Immature natural killer cell (primary cell): ENCODE measurements around the gene OR5K1. TPM values are rescaled to one million over a fixed set of nuclear protein-coding genes. Genes with fewer than 3 reads are reported as not detected.
A peak's percentile ranks its signal among the peaks of the same experiment; 100 is the strongest.

Source experiments
- DNase-seq, 3 donors: peaks; one replicate each; pipeline ENCODE4 v3.0.0; 2022; ENCODE audit warnings: mixed read lengths in 1 of 3
- H3K27ac Mint-ChIP-seq, 6 donors: one replicate each; pipeline ENCODE4 v1.8.0; 2020; ENCODE audit warnings: mixed read lengths in 6 of 6, mild to moderate bottlenecking in 5 of 6, inconsistent platforms in 4 of 6, moderate library complexity in 3 of 6
- H3K27me3 Mint-ChIP-seq, 3 donors: one replicate each; pipeline ENCODE4 v1.8.0; 2020 to 2021; ENCODE audit warnings: low read depth in 3 of 3, mild to moderate bottlenecking in 3 of 3, mixed read lengths in 3 of 3, moderate library complexity in 3 of 3, inconsistent platforms in 1 of 3
- H3K36me3 Mint-ChIP-seq, 3 donors: one replicate each; pipeline ENCODE4 v1.8.0; 2020; ENCODE audit warnings: mixed read lengths in 3 of 3, inconsistent platforms in 2 of 3, mild to moderate bottlenecking in 2 of 3
- H3K4me1 Mint-ChIP-seq, 2 donors: one replicate each; pipeline ENCODE4 v1.8.0; 2020; ENCODE audit warnings: inconsistent platforms in 2 of 2, mild to moderate bottlenecking in 2 of 2, mixed read lengths in 2 of 2, moderate library complexity in 1 of 2
- H3K4me3 Mint-ChIP-seq, 5 donors: one replicate each; pipeline ENCODE4 v1.8.0; 2020; ENCODE audit warnings: mild to moderate bottlenecking in 5 of 5, mixed read lengths in 5 of 5, inconsistent platforms in 3 of 5, moderate library complexity in 3 of 5
- H3K9me3 Mint-ChIP-seq, 6 donors: one replicate each; pipeline ENCODE4 v1.8.0; 2020; ENCODE audit warnings: mild to moderate bottlenecking in 6 of 6, mixed read lengths in 6 of 6, inconsistent platforms in 4 of 6, moderate library complexity in 3 of 6
- polyA plus RNA-seq, 3 donors: library from polyadenylated mRNA; unstranded; fragments of 300-500 nt; fragmentation: Illumina TruSeq; gene quantifications; one replicate each; pipeline ENCODE4 v1.2.3, GENCODE V29; 2021

Gene OR5K1
- polyA plus RNA-seq = not detected

DNA sequence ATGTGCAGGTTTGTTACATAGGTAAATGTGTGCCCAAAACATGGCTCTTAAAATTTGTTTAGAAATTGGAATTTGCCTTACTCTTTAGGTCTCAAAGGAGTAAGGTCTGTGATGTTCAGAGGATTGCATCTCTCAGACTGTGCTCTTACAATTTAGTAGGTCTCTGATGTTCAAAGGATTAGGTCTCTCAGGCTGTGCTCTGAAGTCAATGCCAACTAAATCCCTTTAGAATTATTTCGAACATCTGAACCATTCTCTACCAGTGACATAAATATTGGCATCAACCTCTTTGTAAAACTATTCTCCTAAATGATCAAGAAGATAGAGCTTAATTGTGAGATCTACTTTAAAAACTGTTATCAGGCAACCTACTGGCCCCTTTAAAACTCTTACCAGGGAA, at the start of gene OR5K1:
OR5K1 (plus strand) TSS at position 301 of the 400 bp plus-strand sequence. CDS start 6,376 bp downstream, outside the sequence.
- no peaks in the 10 kb centered on the region for H3K27me3 Mint-ChIP-seq
- H3K4me3 Mint-ChIP-seq = no peak within 1 kb of the TSS
- no peak within 1 kb of the TSS for H3K27ac Mint-ChIP-seq
- no peaks in the 10 kb centered on the region for H3K4me1 Mint-ChIP-seq
- DNase-seq = no peak
- peaks cover 0 to under 1% (median 0%) of the 10 kb centered on the region in 3 donors for H3K36me3 Mint-ChIP-seq
- H3K9me3 Mint-ChIP-seq = peaks cover 0 to 8% (median 0%) of the 10 kb centered on the region in 6 donors

DNA sequence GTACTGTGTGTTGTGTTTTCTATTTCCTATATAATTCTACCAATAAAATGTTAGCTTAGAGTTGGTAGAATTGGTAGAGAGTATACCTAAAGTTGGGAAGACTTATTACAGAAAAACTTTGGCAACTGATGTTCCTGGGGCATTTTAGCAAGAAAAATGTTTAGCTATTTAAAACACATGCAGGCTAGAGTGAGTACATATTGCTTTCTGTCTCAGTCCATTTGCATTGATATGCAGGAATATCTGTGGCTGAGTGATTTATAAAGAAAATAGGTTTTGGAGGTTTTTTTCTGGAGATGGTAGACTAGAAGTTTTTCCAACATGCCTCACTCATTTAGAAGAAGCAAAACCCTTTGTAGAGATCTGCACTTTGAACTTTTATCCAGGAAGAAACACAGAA, 30.4 kb upstream of the OR5K1 start:
- Mint-ChIP-seq H3K4me1 (no peaks in the 10 kb centered on the region), H3K9me3 (peaks cover 19 to 33% (median 25%) of the 10 kb centered on the region in 6 donors), H3K36me3 (peaks cover 3 to 5% (median 4%) of the 10 kb centered on the region in 3 donors), H3K27me3 (peaks cover 0 to 3% (median 2%) of the 10 kb centered on the region in 3 donors), H3K4me3 (no peak overlapping the region), H3K27ac (no peak overlapping the region)
- DNase-seq = no peak

DNA sequence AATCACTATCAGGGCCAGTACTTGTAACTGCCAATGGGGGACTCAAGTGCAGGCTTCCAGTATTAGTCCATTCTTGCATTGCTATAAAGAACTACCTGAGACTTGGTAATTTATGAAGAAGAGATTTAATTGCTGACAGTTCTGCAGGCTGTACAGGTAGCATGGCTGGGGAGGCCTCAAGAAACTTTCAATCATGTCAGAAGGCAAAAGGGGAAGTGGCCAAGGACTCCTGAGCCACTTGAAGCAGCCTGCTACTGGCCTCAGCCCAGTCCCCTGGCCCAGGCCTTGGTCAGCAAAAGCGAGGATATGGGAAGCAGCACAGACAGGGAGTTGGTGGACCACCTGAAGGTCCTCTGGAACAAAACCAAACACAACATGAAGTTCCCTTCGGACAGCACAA, 29.2 kb upstream of the OR5K1 start:
- no peak for DNase-seq
- Mint-ChIP-seq H3K27me3 (peaks cover 0 to 3% (median 2%) of the 10 kb centered on the region in 3 donors), H3K4me3 (no peak overlapping the region), H3K27ac (no peak overlapping the region), H3K4me1 (no peaks in the 10 kb centered on the region), H3K9me3 (peaks cover 17 to 23% (median 20%) of the 10 kb centered on the region in 6 donors), H3K36me3 (peaks cover 0 to 5% (median 4%) of the 10 kb centered on the region in 3 donors)

DNA sequence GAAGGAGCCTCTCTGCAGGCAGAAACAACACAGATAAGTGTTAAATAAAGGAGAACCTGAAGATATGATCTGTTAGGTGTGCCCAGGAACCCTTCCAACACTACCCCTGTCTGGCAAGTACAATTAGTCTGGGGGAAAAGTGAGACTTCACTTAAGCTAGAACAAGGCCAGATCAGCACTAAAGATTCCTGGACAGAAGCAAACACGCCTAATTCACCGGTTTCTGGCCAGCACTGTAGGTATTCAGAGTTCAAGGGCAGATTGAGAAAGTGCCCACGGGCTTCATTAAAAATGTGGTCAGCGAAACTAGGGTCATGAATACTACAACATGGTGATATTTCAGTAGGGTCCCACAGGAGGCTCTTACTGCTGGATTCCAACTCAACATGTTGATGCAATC, 28.6 kb upstream of the OR5K1 start:
- Mint-ChIP-seq H3K27ac (no peak overlapping the region), H3K4me1 (no peaks in the 10 kb centered on the region), H3K9me3 (peaks cover 11 to 16% (median 14%) of the 10 kb centered on the region in 6 donors), H3K36me3 (peaks cover 0 to 5% (median 0%) of the 10 kb centered on the region in 3 donors), H3K4me3 (no peak overlapping the region), H3K27me3 (peaks cover 0 to 3% (median 0%) of the 10 kb centered on the region in 3 donors)
- no peak for DNase-seq

DNA sequence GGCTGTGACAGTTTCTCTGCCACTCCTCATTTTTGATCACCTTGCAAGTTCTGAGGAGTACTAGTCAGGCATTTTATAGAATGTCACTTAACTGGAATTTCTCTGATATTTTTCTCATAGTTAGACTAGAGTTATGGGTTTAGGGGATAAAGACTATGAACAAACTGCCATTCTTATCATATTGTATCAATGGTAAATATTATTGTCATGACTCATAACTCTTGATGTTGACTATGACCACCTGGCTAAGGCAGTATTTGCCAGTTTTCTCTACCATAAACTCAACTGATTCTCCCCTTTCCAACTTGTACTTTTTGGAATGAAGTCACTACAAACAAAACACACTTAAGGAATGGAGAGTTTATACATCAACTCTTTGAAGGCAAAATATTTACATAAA, 22.7 kb upstream of the OR5K1 start:
- Mint-ChIP-seq H3K27ac (no peak overlapping the region), H3K9me3 (peaks cover 0 to 1% (median 0%) of the 10 kb centered on the region in 6 donors), H3K4me3 (no peak overlapping the region), H3K27me3 (peaks cover 0 to 4% (median 2%) of the 10 kb centered on the region in 3 donors), H3K36me3 (no peaks in the 10 kb centered on the region), H3K4me1 (no peaks in the 10 kb centered on the region)
- DNase-seq = no peak

DNA sequence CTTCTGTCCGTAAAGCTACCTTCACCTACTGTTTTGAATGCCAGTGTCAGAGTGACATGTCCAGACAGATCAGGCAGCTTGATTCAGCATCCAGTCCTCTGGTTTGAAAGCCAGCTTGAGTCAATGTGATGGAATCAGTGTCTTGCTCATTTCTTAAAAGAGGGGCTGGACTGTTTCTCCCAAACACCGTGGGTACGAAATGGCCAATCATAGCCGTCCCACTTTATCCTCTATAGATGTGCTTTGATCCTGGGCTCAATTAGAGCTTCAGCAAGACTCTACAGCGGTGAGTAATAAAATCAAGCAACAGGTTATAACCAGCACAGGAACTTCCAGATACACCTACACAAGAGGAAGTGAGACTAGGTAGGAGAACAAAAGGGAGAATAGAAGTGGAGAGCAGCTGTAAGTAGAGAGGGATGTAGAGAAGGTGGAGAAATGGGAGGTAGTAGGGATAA, 17.0 kb upstream of the OR5K1 start:
- H3K4me3 Mint-ChIP-seq = no peak overlapping the region
- DNase-seq = no peak

DNA sequence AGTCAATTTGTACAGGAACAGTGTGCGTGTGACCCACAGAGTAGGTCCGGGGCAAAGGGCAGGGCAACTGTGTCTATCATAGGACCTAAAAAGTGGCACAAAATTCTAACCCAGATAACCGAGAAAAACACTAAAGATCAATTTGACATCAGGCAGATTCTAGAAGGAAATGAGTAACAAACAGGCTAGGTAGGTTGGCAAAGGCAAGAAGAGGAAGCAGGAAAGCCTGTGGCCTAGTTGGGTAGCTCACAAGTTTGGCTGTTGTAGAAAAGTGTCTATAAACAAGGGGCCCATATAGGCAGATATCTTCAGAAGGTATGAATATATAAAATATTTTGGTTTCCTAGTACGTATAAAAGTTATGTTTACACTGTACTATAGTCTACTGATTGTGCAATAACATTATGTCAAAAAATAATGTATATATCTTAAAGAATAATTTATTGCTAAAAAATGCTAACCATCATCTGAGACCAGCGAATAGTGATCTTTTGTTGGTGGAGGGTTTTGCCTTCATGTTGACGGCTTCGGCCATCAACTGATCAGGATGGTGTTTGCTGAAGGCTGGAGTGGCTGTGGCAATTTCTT, 13.3 kb upstream of the OR5K1 start:
- Mint-ChIP-seq H3K4me3 (no peak overlapping the region), H3K36me3 (no peaks in the 10 kb centered on the region), H3K9me3 (no peaks in the 10 kb centered on the region), H3K4me1 (peaks cover 0 to 7% of the 10 kb centered on the region in 2 donors), H3K27me3 (peaks cover 0 to 5% (median 5%) of the 10 kb centered on the region in 3 donors), H3K27ac (no peak overlapping the region)
- no peak for DNase-seq

More for the DNA sequence above, 17.0 kb upstream of the OR5K1 start:
- H3K36me3 Mint-ChIP-seq = no peaks in the 10 kb centered on the region
- H3K27me3 Mint-ChIP-seq = peaks cover 2 to 4% (median 2%) of the 10 kb centered on the region in 3 donors
- H3K9me3 Mint-ChIP-seq = peaks cover 0 to 1% (median 0%) of the 10 kb centered on the region in 6 donors
- peaks cover 0 to 7% of the 10 kb centered on the region in 2 donors for H3K4me1 Mint-ChIP-seq
- H3K27ac Mint-ChIP-seq = no peak overlapping the region

DNA sequence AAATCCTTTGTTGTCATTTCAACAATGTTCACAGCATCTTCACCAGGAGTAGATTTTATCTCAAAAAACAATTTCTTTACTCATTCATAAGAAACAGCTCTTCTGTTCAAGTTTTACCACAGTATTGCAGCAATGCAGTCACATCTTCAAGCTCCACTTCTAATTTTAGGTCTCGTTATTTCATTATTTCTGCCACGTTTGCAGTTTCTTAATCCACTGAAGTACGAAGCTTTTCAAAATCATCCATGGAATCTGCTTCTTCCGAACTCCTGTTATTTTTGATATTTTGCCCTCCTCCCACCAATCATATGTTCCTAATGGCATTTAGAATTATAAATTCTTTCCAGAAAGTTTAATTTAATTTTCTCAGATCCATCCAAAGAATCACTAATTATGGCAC, 12.6 kb upstream of the OR5K1 start:
- H3K4me1 Mint-ChIP-seq = peaks cover 0 to 7% of the 10 kb centered on the region in 2 donors
- DNase-seq = no peak
- H3K4me3 Mint-ChIP-seq = no peak overlapping the region
- no peaks in the 10 kb centered on the region for H3K9me3 Mint-ChIP-seq
- no peaks in the 10 kb centered on the region for H3K36me3 Mint-ChIP-seq
- H3K27ac Mint-ChIP-seq = no peak overlapping the region
- H3K27me3 Mint-ChIP-seq = peaks cover 0 to 5% (median 5%) of the 10 kb centered on the region in 3 donors

DNA sequence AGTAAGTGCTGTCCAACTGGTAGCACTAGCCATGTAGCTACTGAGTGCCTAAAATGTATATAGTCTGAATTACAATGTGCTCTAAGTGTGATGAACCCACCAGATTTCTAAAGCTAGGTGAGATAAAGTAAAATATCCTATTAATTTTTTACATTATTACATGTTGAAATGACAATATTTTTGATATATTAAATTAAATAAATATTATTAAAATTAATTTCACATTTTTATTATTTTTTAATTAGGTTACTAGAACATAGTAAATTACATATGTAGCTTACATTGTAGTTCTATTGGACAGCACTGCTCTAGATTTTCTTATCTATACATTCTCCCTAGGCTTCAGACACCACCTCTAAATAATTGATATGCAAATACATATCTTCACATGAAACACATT, 9.2 kb upstream of the OR5K1 start:
- DNase-seq = no peak
- Mint-ChIP-seq H3K36me3 (no peaks in the 10 kb centered on the region), H3K9me3 (peaks cover 0 to 3% (median 0%) of the 10 kb centered on the region in 6 donors), H3K4me1 (peaks cover 0 to 7% of the 10 kb centered on the region in 2 donors), H3K27me3 (peaks cover 0 to 5% (median 1%) of the 10 kb centered on the region in 3 donors), H3K4me3 (no peak overlapping the region), H3K27ac (no peak overlapping the region)

DNA sequence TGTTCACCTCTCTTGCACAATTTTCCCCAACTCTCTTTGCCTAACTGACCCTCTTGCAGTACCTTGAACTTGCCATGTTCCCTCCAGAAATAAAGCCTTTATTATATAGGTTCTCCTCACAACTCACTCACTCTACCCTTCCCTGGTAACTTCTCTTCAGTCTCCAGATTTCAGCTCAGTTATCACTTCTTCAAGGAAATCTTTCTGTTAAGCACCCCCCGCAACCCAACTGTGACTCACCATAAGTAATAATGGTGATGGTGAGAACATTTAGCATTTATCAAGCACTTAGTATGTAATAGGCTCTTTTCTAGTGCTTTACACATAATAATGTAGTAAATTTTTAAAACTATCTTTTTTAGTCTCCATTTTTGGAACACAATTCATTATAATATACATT, 8.1 kb upstream of the OR5K1 start:
- Mint-ChIP-seq H3K36me3 (no peaks in the 10 kb centered on the region), H3K4me1 (peaks cover 0 to under 1% of the 10 kb centered on the region in 2 donors), H3K9me3 (peaks cover 0 to 5% (median 0%) of the 10 kb centered on the region in 6 donors), H3K27ac (peak overlapping the region in 1 of 6 donors; percentile 29), H3K27me3 (peaks cover 0 to 5% (median 1%) of the 10 kb centered on the region in 3 donors), H3K4me3 (no peak overlapping the region)
- no peak for DNase-seq

DNA sequence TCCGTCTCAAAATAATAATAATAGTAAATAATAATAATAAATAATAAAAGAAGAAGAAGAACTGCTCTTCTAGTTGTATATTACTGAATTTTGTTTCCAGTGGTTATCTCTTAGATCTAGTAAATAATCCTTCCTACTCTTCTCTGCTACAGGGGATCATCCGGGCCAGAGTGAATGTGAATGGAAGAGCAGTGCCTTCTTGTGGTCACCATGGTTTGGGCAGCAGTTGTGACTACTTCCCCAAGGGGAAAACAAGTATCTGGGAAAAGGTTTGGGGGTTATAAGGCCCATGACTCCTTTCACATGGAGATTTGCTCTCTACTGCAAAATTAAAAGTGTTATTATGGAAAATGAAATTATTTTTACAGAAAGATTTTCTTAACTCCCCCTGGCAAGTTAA, 5.5 kb upstream of the OR5K1 start:
- Mint-ChIP-seq H3K36me3 (no peaks in the 10 kb centered on the region), H3K9me3 (peaks cover 0 to 8% (median 0%) of the 10 kb centered on the region in 6 donors), H3K4me3 (no peak overlapping the region), H3K4me1 (no peaks in the 10 kb centered on the region), H3K27ac (no peak overlapping the region), H3K27me3 (peaks cover 0 to 1% (median 0%) of the 10 kb centered on the region in 3 donors)
- no peak for DNase-seq

DNA sequence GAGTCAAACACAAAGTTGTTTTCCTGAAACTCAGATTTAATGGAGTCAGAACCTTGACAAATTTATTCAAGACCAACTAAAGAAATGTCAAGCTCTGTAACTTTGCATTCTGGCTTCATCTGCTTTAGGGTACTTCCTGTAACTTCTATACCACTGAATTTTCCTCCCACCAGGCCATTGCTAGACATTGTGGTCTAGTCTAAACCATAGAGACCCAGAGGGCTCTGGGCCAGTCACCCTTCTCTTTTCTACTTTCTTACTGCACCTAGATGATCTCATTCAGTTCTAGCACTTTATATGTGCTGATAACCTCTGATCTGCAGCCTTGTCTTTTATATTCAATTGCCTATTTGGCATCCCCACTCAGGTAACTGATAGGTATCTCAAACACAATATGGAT, 2.8 kb upstream of the OR5K1 start:
- no peaks in the 10 kb centered on the region for H3K4me1 Mint-ChIP-seq
- H3K36me3 Mint-ChIP-seq = no peaks in the 10 kb centered on the region
- no peak overlapping the region for H3K4me3 Mint-ChIP-seq
- peak overlapping the region in 1 of 6 donors; percentile 13 for H3K27ac Mint-ChIP-seq
- H3K27me3 Mint-ChIP-seq = no peaks in the 10 kb centered on the region
- no peak for DNase-seq
- H3K9me3 Mint-ChIP-seq = peaks cover 0 to 8% (median 0%) of the 10 kb centered on the region in 6 donors

DNA sequence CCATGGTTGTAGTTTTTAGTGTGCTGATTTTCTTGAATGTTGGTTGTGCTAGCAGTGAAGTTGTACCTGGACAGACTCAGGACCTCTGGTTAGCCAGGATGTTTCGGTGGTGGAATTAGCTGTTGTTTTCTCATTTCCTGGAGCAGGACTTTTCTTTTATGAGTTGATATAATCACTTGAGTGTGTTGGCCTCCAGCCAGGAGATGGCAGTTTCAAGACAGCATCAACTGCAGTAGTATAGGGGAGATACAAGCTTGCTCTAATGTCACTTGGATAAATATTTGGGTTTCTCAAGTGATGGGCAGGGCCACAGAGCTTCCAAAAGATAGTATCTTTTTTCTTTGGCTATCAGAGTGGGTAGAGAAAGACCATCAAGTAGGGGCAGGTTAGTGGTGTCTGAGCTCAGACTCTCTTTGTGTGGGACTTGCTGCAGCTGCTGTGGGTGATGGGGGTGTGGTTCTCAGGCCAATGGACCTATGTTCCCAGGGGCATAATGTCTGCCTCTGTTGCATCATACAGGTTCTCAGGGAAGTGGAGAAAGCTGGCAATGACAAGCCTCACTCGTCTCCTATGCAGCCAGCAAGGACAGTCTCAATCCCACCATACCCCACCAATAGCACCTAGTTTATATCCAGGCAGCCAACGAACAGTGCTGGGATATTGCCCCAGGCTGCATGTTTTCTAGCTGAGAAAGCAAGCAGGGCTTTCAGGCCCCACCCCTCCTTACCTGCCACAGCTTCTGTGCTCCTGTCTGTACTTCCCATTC, 19.9 kb downstream of the OR5K1 start:
- Mint-ChIP-seq H3K36me3 (peaks cover 9 to 22% (median 21%) of the 10 kb centered on the region in 3 donors), H3K4me3 (no peak overlapping the region), H3K4me1 (no peaks in the 10 kb centered on the region), H3K27me3 (peaks cover 0 to 8% (median 4%) of the 10 kb centered on the region in 3 donors), H3K9me3 (peaks cover 20 to 70% (median 36%) of the 10 kb centered on the region in 6 donors), H3K27ac (no peak overlapping the region)
- DNase-seq = no peak

DNA sequence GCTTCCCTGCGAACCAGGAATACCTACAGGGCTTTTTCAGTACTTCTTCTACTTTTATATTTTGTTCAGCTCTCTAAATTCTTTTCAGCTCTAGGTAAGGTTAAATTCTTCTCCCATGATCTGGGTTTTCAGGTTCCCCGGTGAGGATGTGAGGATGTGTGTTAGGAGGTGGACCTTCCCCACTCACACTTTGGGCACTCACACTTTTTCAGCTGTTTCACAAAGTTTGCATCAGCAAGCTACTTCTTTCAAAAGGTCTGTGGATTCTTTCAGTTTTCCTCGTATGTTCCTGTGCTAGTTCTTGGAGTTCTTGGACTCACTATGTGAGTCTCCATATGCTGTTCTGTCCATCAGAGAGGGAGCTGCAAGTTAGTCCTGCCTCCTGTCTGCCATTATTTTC, 20.6 kb downstream of the OR5K1 start:
- no peak overlapping the region for H3K4me3 Mint-ChIP-seq
- H3K4me1 Mint-ChIP-seq = no peaks in the 10 kb centered on the region
- no peak overlapping the region for H3K27ac Mint-ChIP-seq
- peaks cover 25 to 73% (median 40%) of the 10 kb centered on the region in 6 donors for H3K9me3 Mint-ChIP-seq
- H3K36me3 Mint-ChIP-seq = peaks cover 9 to 28% (median 22%) of the 10 kb centered on the region in 3 donors
- no peak for DNase-seq
- H3K27me3 Mint-ChIP-seq = peaks cover 2 to 13% (median 6%) of the 10 kb centered on the region in 3 donors
